ENCODE results near the gene ITGA1. TPM values are rescaled to one million over a fixed set of nuclear protein-coding genes. Genes with fewer than 3 reads are reported as not detected.

Gene ITGA1
- total and polyA plus RNA-seq, 2 of the 13 experiments (the other 11 are each of a cell fraction or from before 2014, with no cell fraction given), result 23.1 to 28.6 TPM

GRCh38 chr5:52791366-52791765 lies 3.6 kb downstream of the ITGA1 start (continued):
- TF ChIP-seq ZNF512B (CRISPR knock-in tag; IDR thresholded peaks at IDR 0.05; ENCODE audit: borderline replicate concordance) (no peak), TERF1 (CRISPR knock-in tag; IDR thresholded peaks at IDR 0.05) (no peak)

DNA sequence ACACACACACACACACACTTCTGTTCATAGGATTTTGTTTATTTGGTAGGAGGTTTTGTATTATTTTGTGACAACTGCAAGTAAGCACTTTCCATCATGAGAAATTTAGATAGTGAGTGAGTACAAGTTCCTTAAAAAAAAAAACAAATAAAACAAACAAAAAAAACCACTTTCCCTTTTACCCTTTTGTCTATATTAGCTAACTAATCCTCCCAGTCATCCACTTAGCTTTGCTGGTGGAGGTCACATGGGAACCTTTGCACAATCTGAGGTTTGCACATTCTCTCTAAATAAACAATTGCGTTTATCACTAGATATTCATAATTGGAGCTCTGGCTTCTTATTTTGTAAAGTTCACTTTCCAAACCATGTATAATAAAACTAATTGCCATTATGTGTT lies 6.8 kb downstream of the ITGA1 start:
- FAIRE-seq, result peak; percentile 84
- Histone ChIP-seq H3K9ac (ENCODE audit: insufficient read depth, low read depth, low read length) (no peak overlapping the region), H4K20me1 (ENCODE audit: insufficient read depth, low read length) (no peaks in the 10 kb centered on the region; the same call in 1 of the 2 replicates), H3K4me1 (ENCODE audit: insufficient read depth, low read length) (peaks cover 93% of the 10 kb centered on the region), H3K4me3 (replicated peaks in 1 of 3; ENCODE audit: insufficient read depth in 1 of 3, low read depth in 2 of 3, low read length in 3 of 3) (peak overlapping the region in 1 of 3 experiments; percentile 3; a peak in 2 of 6 replicates), H3K36me3 (replicated peaks in 1 of 2; ENCODE audit: control insufficient read depth in 1 of 2, insufficient read depth in 2 of 2, low read length in 2 of 2) (no peaks in the 10 kb centered on the region), H3K9me3 (ENCODE audit: low read length) (no peaks in the 10 kb centered on the region), H3K27ac (ENCODE audit: extremely low read length, insufficient read depth, low read length) (peak overlapping the region; percentile 52), H3K4me2 (ENCODE audit: low read depth, low read length) (peak overlapping the region; percentile 50), H3K27me3 (ENCODE audit: control insufficient read depth in 1 of 2, insufficient read depth in 2 of 2, low read length in 2 of 2) (no peaks in the 10 kb centered on the region; a peak in 1 of 5 replicates), H2AFZ (ENCODE audit: low read length) (no peak overlapping the region), H3K79me2 (ENCODE audit: insufficient read depth, low read length) (peaks cover 96% of the 10 kb centered on the region)
- no TSS peak for BruUV-seq (replicated peaks)
- POLR2A ChIA-PET, result interaction anchor here (0.8 to 0.9 kb wide), 2 partner anchors 85 to 315 kb away, joined by 4 read pairs; partner anchors contain the start of gene MOCS2
- CTCF ChIA-PET (ENCODE audit: low intra/inter-chr PET ratio, low total read pairs), result no interaction called here
- intact Hi-C loops (cut with micrococcal nuclease; ENCODE audit: unreplicated experiment) (no loop called here), in situ Hi-C loops (cut with HindIII; ENCODE audit: extremely low pct_ligation_motif_present, low pct_unique_long_range_greater_than_20kb) (no loop called here)
- ATAC-seq, result peak; percentile 66
- 3% methylated on average over 1 of the region's 1 CpG for WGBS (ENCODE audit: low lambda C conversion rate)
- peak; percentile 83 for DNase-seq (ENCODE audit: low spot score)
- TF ChIP-seq NCOR1 (IDR thresholded peaks at IDR 0.05; ENCODE audit: borderline replicate concordance, low read length) (peak; percentile 70; the same call in 1 of the 2 replicates), RARA (CRISPR knock-in tag; IDR thresholded peaks at IDR 0.05) (peak; percentile 42; the same call in 1 of the 2 replicates), GATAD2A (CRISPR knock-in tag; IDR thresholded peaks at IDR 0.05) (peak; percentile 71), USF2 (IDR thresholded peaks at IDR 0.05; ENCODE audit: low read depth, low read length) (peak; percentile 69), USF2 (CRISPR knock-in tag; IDR thresholded peaks at IDR 0.05; ENCODE audit: borderline replicate concordance) (peak; percentile 90; the same call in 1 of the 2 replicates), TCF7 (IDR thresholded peaks at IDR 0.05; ENCODE audit: low read depth) (peak; percentile 32; the same call in 1 of the 2 replicates), ZNF317 (CRISPR knock-in tag; IDR thresholded peaks at IDR 0.05) (no peak), EHMT2 (IDR thresholded peaks at IDR 0.05; ENCODE audit: borderline replicate concordance, low read depth, low read length) (peak; percentile 78; the same call in 1 of the 2 replicates), CEBPG (CRISPR knock-in tag; IDR thresholded peaks at IDR 0.05) (peak; percentile 88), PITX1 (CRISPR knock-in tag; IDR thresholded peaks at IDR 0.05) (peak; percentile 41; the same call in 1 of the 2 replicates), THAP11 (CRISPR knock-in tag; IDR thresholded peaks at IDR 0.05) (0 out of 2 replicates have a peak, but pooled peaks have one; percentile 17), TRAFD1 (CRISPR knock-in tag; IDR thresholded peaks at IDR 0.05; ENCODE audit: borderline replicate concordance) (no peak)

All from HepG2 (cell line).